Upper lobe of right lung (tissue), 1 donor: ENCODE results near the gene VCAM1. TPM values are rescaled to one million over a fixed set of nuclear protein-coding genes. Genes with fewer than 3 reads are reported as not detected.

Source experiments
- ATAC-seq: fragments of 200-7000 bp; cut with Tn5 transposase; one replicate; pipeline ENCODE4 v1.9.1; 2020; ENCODE audit warnings: mild to moderate bottlenecking, moderate library complexity
- DNase-seq: peaks from one replicate; pipeline ENCODE4 v3.0.0-alpha.2; 2020
- H3K27ac ChIP-seq: fragments of 200-600 bp; one replicate; pipeline ENCODE4 v1.8.0; 2022
- H3K27me3 ChIP-seq: fragments of 200-600 bp; one replicate; pipeline ENCODE4 v1.8.0; 2022; ENCODE audit warnings: mild to moderate bottlenecking
- H3K36me3 ChIP-seq: fragments of 200-600 bp; one replicate; pipeline ENCODE4 v1.8.0; 2022
- H3K4me1 ChIP-seq: fragments of 200-600 bp; one replicate; pipeline ENCODE4 v1.8.0; 2022
- H3K4me3 ChIP-seq: fragments of 200-600 bp; one replicate; pipeline ENCODE4 v1.8.0; 2022; ENCODE audit warnings: mild to moderate bottlenecking
- H3K9me3 ChIP-seq: fragments of 200-600 bp; one replicate; pipeline ENCODE4 v1.8.0; 2022
- intact Hi-C: fragments of 100-400 bp; cut with DNase I; formaldehyde crosslinking; loops from one replicate; pipeline ENCODE4 v1.11.0; 2022
- long read RNA-seq: library from polyadenylated mRNA; unstranded; transcript quantifications from one replicate; pipeline ENCODE4 v2.0.0, GENCODE V29; 2021
- total RNA-seq: library from RNA; stranded (reverse); fragmentation: NEBNext Ultra II Directional; extraction: Animal tissue kit (Norgen Biotek cat#: 25700); gene quantifications from one replicate; pipeline ENCODE4 v1.2.1, GENCODE V29; 2021
- TF ChIP-seq, protein P1 (sequence below): fragments of 200-600 bp; IDR thresholded peaks from one replicate; pipeline ENCODE4 v1.8.0; 2022; ENCODE audit warnings: antibody characterized with exemption
- donor health status: DM: no; HTN: yes; CAD: no; lungs with severe emphysema.

VCAM1 gene, protein sequence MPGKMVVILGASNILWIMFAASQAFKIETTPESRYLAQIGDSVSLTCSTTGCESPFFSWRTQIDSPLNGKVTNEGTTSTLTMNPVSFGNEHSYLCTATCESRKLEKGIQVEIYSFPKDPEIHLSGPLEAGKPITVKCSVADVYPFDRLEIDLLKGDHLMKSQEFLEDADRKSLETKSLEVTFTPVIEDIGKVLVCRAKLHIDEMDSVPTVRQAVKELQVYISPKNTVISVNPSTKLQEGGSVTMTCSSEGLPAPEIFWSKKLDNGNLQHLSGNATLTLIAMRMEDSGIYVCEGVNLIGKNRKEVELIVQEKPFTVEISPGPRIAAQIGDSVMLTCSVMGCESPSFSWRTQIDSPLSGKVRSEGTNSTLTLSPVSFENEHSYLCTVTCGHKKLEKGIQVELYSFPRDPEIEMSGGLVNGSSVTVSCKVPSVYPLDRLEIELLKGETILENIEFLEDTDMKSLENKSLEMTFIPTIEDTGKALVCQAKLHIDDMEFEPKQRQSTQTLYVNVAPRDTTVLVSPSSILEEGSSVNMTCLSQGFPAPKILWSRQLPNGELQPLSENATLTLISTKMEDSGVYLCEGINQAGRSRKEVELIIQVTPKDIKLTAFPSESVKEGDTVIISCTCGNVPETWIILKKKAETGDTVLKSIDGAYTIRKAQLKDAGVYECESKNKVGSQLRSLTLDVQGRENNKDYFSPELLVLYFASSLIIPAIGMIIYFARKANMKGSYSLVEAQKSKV
- total RNA-seq = 8.1 TPM
- long read RNA-seq, transcript VCAM1-201 (9 exons, 3,083 nt) = major isoform, 19 of 21 reads
- long read RNA-seq, partial matches to known transcripts = 0 of 21 reads
- long read RNA-seq, other reads (novel, unspliced or antisense) = 2 of 21 reads

DNA sequence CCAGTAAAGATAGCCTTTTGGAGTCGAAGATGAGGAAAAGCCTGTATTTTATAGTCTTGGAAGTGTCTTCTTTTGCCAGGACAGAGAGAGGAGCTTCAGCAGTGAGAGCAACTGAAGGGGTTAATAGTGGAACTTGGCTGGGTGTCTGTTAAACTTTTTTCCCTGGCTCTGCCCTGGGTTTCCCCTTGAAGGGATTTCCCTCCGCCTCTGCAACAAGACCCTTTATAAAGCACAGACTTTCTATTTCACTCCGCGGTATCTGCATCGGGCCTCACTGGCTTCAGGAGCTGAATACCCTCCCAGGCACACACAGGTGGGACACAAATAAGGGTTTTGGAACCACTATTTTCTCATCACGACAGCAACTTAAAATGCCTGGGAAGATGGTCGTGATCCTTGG, at the start of gene VCAM1:
Gene VCAM1, plus strand, starts transcription at position 253 of the 400 bp plus-strand sequence. Its CDS starts 119 bp downstream, at position 372.
- H3K36me3 ChIP-seq = no peaks in the 10 kb centered on the region
- H3K27ac ChIP-seq = no peak within 1 kb of the TSS
- H3K4me1 ChIP-seq = no peaks in the 10 kb centered on the region
- no peak for ATAC-seq
- H3K27me3 ChIP-seq = no peaks in the 10 kb centered on the region
- no peaks in the 10 kb centered on the region for H3K9me3 ChIP-seq
- intact Hi-C loops = no loop called here
- TF ChIP-seq, protein P1, sequence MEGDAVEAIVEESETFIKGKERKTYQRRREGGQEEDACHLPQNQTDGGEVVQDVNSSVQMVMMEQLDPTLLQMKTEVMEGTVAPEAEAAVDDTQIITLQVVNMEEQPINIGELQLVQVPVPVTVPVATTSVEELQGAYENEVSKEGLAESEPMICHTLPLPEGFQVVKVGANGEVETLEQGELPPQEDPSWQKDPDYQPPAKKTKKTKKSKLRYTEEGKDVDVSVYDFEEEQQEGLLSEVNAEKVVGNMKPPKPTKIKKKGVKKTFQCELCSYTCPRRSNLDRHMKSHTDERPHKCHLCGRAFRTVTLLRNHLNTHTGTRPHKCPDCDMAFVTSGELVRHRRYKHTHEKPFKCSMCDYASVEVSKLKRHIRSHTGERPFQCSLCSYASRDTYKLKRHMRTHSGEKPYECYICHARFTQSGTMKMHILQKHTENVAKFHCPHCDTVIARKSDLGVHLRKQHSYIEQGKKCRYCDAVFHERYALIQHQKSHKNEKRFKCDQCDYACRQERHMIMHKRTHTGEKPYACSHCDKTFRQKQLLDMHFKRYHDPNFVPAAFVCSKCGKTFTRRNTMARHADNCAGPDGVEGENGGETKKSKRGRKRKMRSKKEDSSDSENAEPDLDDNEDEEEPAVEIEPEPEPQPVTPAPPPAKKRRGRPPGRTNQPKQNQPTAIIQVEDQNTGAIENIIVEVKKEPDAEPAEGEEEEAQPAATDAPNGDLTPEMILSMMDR = no peak
- no peak for DNase-seq
- H3K4me3 ChIP-seq = peak within 1 kb of the TSS; percentile 18

GRCh38 chr1:100670083-100670482, 49.5 kb upstream of the VCAM1 start:
- no peaks in the 10 kb centered on the region for H3K27me3 ChIP-seq
- H3K9me3 ChIP-seq = no peaks in the 10 kb centered on the region
- TF ChIP-seq, protein P1 = no peak
- no peak for DNase-seq
- intact Hi-C loops = no loop called here
- H3K4me1 ChIP-seq = no peaks in the 10 kb centered on the region
- H3K36me3 ChIP-seq = no peaks in the 10 kb centered on the region
- no peak for ATAC-seq
- no peak overlapping the region for H3K27ac ChIP-seq
- no peak overlapping the region for H3K4me3 ChIP-seq

DNA sequence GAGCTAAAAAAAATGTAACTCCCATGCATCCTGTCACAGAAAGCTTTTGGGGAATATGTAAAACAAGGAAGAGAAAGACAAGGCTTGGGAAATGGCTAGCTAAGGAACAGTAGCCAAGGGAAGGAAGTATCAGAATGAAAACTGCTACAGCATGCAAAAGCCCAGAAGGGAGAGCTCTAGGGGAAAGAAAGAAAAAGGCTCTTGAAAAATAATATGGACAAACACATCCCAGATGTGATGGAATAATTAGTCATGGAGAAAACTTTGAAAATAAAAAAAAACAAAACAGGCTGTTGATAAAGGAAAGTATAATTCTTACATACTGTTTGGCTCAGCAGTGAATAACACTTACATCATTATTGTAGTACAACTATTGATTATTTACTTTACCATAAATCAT, 47.9 kb upstream of the VCAM1 start:
- Histone ChIP-seq H3K36me3 (no peaks in the 10 kb centered on the region), H3K9me3 (no peaks in the 10 kb centered on the region), H3K4me1 (no peaks in the 10 kb centered on the region), H3K4me3 (no peak overlapping the region), H3K27me3 (no peaks in the 10 kb centered on the region), H3K27ac (no peak overlapping the region)
- TF ChIP-seq, protein P1 = no peak
- ATAC-seq (no peak), DNase-seq (no peak)
- intact Hi-C loops = no loop called here

DNA sequence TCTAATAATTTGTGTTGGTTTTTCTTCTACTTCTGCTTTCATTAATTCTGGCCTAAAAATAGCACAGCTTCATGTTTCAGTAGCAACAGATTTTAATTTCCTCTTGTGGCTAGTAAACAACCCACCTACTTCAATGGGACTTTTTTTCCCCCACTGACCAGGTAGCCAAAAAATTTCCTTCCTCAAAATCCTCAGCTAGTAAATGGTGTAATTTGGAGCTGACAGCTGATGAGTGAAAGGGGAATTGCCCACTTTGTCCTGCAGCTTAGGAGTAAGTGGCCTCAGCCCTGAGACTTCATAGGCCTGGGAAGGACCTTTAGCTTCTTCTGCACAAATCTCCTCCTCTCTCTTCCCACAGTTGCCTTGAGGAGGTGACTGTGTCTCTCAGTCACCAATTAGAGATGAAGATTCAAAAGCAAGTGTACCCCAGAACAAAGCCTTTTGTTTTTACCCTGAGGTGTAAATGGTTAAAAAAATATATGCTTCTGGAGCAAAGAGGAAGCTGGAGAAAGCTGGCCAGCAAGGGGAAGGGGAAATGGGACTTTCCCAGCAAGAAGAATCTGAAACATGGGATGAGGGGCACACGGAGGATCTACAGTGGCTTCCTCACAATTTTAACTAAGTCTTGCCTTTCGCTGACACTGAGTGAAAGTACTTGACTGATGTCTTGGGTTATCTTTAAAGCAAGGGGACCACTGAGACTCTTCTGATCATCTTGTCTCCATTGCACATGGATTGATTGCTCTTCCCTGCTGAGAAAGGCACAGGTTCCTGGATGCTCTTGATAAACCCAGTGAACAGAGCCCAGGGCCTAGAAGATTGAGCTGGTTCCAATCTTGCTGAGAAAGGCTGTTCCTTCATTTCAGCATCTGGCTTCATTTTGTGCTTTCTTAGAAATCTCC, 35.8 kb upstream of the VCAM1 start:
- DNase-seq (no peak), ATAC-seq (no peak)
- no peak overlapping the region for H3K27ac ChIP-seq
- no peaks in the 10 kb centered on the region for H3K9me3 ChIP-seq
- TF ChIP-seq, protein P1 = no peak
- no peaks in the 10 kb centered on the region for H3K4me1 ChIP-seq
- no peaks in the 10 kb centered on the region for H3K27me3 ChIP-seq
- no peak overlapping the region for H3K4me3 ChIP-seq
- intact Hi-C loops = no loop called here
- no peaks in the 10 kb centered on the region for H3K36me3 ChIP-seq

DNA sequence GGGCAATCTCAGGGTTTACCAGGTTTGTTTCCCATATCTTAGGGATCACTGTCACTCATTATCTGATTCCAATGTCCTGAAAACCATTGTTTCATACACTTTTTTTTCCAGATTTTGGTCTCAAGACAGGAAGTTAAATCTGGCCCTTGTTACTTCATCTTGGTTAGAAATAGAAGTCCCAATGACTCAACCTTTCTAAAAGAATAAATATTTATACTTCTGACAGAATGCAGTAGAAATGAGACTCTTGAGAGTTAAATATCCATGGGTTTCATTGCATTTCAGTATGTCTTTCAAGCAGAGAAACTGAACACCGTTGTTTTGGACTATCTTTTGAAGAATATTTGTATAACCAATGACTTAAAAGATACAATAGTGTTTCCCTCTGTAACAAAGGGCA, 19.8 kb upstream of the VCAM1 start:
- no peaks in the 10 kb centered on the region for H3K27me3 ChIP-seq
- H3K27ac ChIP-seq = no peak overlapping the region
- no peaks in the 10 kb centered on the region for H3K9me3 ChIP-seq
- TF ChIP-seq, protein P1 = no peak
- no peak overlapping the region for H3K4me3 ChIP-seq
- ATAC-seq (no peak), DNase-seq (no peak)
- H3K36me3 ChIP-seq = no peaks in the 10 kb centered on the region
- no peaks in the 10 kb centered on the region for H3K4me1 ChIP-seq
- intact Hi-C loops = no loop called here
